NCI-H345 treated with DMSO at 0.1 percent for 48 hours (cell line): ENCODE results near the gene XRCC2.
A peak's percentile ranks its signal among the peaks of the same experiment; 100 is the strongest.
"Not testable (repeated sequence)": the region's sequence is repeated elsewhere in the genome, so short reads cannot be mapped to it uniquely, and the experiment has no call there.

ENCODE experiments used
- DNase-seq: peaks from one replicate; lab custom pipeline; 2025; ENCODE audit not compliant: unreplicated experiment; lab: John Stamatoyannopoulos, UW

XRCC2 gene

DNA sequence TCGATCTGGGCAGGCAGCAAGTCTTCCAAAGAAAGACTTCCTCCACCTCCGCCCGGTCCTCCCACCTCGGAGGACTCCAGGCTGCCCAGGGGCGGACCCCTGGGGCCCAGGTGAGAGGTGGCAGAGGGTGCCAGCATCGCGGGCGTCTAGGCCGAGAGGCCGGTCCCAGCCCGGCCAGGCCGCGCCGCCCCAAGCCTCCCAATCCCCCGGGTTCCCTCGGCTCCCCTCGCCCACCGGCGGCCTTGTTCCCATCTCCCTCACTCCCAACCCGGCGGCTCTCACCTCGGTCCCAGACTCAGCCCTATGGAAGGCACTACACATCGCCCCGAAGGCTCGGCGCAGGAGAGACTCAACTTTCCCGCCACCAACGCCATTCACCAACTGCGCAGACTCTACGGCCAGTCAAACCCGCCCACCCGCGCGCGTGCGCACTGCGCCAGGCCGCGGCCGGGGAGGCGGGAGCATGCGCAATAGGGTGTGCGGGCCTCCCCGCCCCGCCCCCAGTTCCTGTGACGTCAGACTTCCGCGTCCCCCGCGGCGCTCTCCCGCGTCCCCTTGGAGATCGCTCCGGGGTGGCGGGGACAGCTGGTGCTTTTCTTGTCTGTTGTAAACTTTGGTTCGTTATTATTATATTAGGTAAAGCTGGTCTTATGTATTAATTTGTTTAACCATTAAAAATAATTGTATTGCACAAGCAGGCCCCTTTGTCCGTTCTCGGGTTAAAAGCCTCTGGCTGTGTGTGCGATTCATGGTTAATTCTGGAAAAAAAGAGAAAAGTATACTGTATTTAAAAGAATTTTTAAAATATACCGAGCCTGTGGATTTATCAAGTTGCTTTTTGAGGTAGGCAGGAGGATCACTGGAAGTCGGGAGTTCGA lies at the start of gene XRCC2:
Gene XRCC2, minus strand, starts transcription at position 383 of the 878 bp plus-strand sequence. Its CDS starts 62 bp downstream, at position 321.
- peak; percentile 85 for DNase-seq

GRCh38 chr7:152723364-152723763 lies 47.4 kb upstream of the XRCC2 start:
- no peak for DNase-seq

- not testable (repeated sequence) for DNase-seq
These were observed 36.6 kb upstream of the XRCC2 start for GRCh38 chr7:152712412-152713042.

DNA sequence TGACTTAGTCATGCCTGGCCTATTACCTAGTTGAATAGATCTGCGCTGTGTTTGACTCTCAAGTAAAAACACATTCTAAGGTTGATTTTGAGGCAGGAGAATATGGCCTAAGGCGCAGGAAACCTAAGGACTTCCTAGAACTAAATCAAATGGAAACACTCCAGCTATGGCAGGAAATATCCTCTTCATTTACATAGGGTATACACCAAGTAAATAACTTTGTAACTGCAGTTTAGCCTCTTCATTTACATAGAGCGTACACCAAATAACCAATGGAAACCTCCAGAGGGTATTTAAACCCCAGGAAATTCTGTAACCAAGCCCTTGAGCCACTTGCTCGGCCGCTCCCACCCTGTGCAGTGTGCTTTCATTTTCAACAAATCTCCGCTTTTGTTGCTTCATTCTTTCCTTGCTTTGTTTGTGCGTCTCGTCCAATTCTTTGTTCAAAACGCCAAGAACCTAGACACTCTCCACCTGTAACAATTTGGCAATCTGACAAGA lies 35.6 kb upstream of the XRCC2 start:
- DNase-seq: no peak

- DNase-seq: no peak
These were observed 34.2 kb upstream of the XRCC2 start for GRCh38 chr7:152710153-152710442.

DNA sequence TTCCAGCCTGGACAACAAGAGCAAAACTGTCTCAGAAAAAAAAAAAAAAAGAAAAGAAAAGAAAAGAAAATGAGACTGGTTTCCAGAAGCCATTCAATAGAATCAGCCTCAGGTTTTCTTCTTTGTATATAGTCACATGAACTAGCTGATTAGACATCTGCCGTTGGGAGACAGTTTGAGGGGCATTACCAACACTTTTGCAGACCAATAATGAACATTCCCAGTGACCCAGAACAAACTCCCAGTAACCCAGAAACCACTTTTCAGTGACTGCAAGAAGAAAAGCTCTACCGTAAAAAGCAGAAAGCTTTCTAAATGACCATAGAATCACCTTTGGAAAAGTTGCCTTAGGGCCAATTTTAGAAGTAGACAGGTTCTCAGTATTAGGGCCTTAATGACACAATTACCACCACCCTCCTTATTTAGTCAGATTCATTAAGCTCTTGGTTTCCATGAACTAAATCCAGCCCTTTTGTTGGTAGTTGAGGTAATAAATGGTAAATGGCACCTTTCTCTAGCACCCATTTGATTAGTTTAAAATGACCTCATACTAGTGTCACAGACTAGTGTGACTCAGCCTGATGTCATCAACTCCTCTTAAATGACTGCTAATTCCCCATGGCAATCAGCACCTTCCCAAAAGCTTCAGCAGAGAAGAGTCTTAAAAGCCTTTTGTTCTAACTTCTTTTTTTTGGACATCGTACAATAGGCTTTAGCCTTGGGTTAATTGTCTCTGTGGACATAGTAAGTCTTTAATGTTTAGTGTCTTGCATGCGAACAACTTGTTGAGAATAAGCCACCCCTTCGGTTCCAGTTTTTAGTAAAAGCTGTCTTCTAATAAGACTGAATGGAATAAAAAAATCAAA lies 33.6 kb upstream of the XRCC2 start:
- no peak for DNase-seq

DNA sequence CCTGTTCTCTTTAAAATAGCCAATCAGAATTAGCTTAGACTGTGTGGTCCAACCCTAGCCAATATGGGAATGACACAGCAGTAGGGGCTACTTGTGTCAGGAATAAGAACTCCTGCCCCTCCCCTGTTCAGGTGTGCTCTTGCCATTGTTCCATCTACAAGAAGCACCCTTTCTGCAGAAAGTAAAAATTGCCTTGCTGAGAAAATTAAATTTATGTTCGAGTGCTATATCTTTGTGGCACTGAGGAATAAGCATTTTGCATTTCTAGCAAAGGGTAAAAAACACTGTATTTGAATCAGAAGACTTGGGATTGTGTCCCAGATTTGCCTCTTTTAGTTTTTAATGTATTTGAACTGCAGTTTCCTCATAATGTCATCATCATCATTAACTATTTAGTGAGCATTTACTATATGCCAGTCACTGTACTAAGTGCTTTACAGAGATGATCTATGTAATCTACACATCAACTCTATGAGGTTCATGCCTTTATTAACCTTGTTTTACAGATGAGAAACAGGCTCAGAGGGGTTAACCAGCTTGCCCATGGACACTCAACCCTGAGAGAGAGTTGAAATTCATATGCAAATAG lies 28.9 kb upstream of the XRCC2 start:
- DNase-seq: no peak

GRCh38 chr7:152699079-152699478 lies 23.1 kb upstream of the XRCC2 start:
- no peak for DNase-seq

DNA sequence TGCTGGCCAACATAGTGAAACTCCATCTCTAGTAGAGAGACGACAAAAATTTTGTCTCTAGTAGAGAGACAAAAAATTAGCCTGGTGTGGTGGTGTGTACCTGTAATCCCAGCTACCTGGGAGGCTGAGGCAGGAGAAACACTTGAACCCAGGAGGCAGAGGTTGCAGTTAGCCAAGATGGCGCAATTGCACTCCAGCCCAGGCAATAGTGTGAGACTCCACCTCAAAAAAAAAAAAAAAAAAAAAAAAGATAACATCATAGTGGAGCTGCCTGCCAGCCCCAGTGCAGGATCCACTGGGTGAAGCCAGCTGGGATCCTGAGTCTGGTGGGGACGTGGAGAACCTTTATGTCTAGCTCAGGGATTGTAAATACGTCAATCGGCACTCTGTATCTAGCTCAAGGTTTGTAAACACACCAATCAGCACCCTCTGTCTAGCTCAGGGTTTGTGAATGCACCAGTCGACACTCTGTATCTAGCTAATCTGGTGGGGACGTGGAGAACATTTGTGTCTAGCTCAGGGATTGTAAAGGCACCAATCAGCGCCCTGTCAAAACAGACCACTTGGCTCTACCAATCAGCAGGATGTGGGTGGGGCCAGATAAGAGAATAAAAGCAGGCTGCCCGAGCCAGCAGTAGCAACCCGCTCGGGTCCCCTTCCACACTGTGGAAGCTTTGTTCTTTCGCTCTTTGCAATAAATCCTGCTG lies 21.5 kb upstream of the XRCC2 start:
- DNase-seq: not testable (repeated sequence)

GRCh38 chr7:152692196-152692595 lies 16.3 kb upstream of the XRCC2 start:
- DNase-seq: not testable (repeated sequence)

GRCh38 chr7:152683297-152683696 lies 7.4 kb upstream of the XRCC2 start:
- no peak for DNase-seq

GRCh38 chr7:152677808-152678670 lies 2.1 kb upstream of the XRCC2 start:
- DNase-seq: peak; percentile 96

DNA sequence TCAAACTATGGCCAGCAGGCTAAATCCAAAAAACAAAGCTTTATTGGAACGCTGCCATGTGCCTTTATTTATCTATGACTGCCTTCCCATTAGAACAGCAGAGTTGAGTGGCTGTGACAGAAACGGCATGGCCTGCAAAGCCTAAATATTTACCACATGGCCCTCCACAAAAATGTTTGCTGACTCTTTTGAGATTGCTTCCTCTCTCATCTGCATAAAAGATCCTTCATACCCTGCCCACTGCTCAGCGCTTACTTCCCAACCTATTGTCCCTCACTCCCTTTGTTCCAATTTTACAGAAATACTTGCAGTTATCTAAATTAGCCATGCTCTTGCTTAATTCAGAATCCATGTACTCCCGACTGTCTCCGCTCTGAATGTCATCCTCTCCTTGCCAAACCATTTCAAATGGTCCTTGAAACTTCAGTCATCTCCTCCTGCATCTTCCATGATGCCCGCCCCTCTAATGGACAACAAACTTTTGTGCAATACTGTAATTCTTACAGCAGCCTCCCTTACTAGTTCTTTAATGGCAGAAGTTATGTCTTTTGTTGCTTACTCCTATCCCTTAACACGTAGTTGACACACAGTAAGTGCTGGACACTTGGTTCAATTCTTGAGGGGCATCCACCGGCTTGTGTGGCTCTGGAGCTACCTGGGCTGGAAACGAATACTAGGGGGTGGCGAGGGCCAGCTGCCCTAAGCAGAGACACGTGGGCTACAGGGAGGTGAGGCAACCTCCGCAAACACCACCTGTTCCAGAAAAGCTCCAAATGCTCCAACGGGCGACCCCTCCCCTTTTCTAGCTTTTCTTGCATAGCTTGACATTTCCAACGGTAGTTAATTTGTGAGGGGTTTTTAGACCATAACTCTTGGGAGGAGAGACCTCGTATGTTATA lies 832 bp downstream of the XRCC2 start:
- peak; percentile 92 for DNase-seq

DNA sequence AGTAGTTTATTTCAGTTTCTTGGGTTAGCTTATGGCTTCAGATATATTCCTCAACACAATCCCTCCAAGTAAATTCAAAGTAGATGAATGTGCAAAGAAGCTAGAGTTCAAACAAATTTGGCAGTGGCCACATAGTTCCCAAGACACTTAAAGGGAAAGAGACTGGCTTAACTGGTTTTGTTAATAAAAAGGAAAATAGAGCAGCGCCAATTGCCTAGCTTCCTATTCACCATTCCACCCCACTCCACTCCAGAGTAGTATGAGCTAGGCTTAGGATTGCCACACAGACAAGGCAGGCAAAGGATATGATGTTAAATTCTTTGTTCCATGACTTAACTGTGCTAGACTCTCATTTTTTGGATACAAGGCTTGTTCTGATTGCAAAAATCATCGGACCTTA lies 2.0 kb downstream of the XRCC2 start:
- no peak for DNase-seq

DNA sequence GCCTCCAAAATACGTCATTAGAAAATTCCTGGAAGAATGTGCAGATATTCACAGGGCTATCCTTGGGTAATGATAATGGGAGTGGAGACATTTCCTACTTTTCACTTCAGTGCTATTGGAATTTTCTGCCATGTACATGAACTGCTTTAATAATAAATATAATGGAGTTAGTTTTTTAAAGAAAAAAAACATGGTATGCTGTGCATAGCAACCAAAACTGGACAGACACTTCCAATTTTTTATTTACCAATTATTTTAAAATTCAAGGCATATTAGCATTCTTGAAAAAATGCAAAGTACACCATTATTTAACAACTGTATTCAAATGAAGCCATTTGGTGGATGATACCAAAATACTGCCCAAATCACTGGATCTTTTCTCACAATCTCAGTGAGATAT lies 3.3 kb downstream of the XRCC2 start:
- DNase-seq: no peak

GRCh38 chr7:152669758-152670157 lies 6.2 kb downstream of the XRCC2 start:
- no peak for DNase-seq

DNA sequence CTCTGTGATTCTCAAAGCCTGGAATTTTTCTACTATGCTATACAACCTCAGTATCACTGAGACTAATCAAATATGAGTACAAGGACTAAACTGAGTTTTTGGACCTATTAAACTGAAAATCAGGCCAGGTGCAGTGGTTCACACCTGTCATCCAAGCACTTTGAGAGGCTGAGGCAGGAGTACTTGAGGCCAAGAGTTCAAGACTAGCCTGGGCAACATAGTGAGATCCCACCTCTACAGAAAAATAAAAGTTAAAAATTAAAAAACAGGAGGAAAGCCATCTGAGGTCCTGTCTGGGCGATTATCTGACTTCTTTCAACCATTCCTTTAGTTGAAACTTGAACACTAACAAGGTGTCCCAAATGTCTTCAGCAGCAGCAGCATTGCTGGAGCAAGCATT lies 7.0 kb downstream of the XRCC2 start:
- DNase-seq: no peak

DNA sequence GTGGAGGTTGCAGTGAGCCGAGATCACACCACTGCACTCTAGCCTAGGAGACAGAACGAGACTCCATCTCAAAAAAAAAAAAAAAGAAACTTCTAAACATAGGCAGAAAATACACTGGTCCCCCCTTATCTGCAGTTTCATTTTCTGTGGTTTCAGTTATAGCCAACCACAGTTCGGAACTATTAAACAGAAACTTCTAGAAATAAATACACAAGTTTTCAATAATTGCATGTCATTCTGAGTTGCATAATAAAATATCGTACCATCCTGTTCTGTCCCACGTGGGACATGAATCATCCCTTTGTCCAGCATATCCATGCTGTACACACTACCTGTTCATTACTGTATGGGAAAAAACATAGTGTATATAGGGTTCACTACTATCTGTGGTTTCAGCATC lies 8.0 kb downstream of the XRCC2 start:
- no peak for DNase-seq

DNA sequence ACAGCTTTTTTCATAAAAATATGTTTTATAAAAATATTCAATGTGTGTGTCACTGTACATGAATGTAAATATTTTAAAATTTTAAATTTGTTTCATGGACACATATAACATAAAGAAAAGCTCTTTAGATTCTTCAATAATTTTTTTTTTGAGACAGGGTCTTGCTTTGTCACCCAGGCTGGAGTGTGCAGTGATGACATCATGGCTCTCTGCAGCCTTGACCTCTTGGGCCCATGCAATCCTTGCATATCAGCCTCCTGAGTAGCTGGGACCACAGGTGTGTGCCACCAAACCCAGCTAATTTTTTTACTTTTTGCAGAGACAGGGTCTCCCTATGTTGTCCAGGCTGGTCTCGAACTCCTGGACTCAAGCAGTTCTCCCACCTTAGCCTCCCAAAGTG lies 9.9 kb downstream of the XRCC2 start:
- no peak for DNase-seq
